HT-29 (cell line): ENCODE measurements around the gene SQSTM1. TPM values are rescaled to one million over a fixed set of nuclear protein-coding genes. Genes with fewer than 3 reads are reported as not detected.

Source experiments
- small RNA-seq: library from RNA; depleted of rRNA; stranded (forward); fragments of <200 nt; gene quantifications from one replicate; pipeline ENCODE3, GENCODE V24; 2014
- total RNA-seq: library from RNA; depleted of rRNA; stranded (reverse); fragments of >200 nt; shearing (Covaris generic); gene quantifications from 2 replicates; pipeline ENCODE4 v1.2.3, GENCODE V29; 2014; rRNA removed

Gene SQSTM1
- total RNA-seq, 1 experiment from 2014 or later, result 1,334 TPM

Small RNA genes lying within 50 kb of the gene (small RNA-seq; reads per million reads assigned to genes)
- gene MIR1229 (not detected), gene RF00019 (not detected)

Other genes starting within 250 kb of the SQSTM1 start
- gene HNRNPH1, start 197.2 kb upstream of the SQSTM1 start, total RNA-seq, result 436 and 484 TPM in 2 replicates
- gene CBY3, start 139.9 kb upstream of the SQSTM1 start, total RNA-seq, result not detected in 2 replicates
- gene CANX, start 121.9 kb upstream of the SQSTM1 start, total RNA-seq, result 239 and 260 TPM in 2 replicates
- gene MAML1, start 88.1 kb upstream of the SQSTM1 start, total RNA-seq, result 15.4 and 30.0 TPM in 2 replicates
- gene LTC4S, start 26.9 kb upstream of the SQSTM1 start, total RNA-seq, result not detected in 2 replicates
- 576 and 633 TPM in 2 replicates for gene MGAT4B, start 14.0 kb upstream of the SQSTM1 start, total RNA-seq
- gene MRNIP, start 37.9 kb downstream of the SQSTM1 start, total RNA-seq, result 21.1 and 24.7 TPM in 2 replicates
- gene TBC1D9B, start 87.0 kb downstream of the SQSTM1 start, total RNA-seq, result 59.9 and 70.6 TPM in 2 replicates